22Rv1 (cell line): ENCODE results near the gene TP53I11.

Source experiments
- CTCF ChIP-seq: fragments of 450-650 bp; IDR thresholded peaks from 2 replicates; pipeline ENCODE4 v1.5.1; 2017; ENCODE audit warnings: mild to moderate bottlenecking
- ZFX ChIP-seq: fragments of 450-650 bp; IDR thresholded peaks from 2 replicates; pipeline ENCODE4 v1.6.1; 2017; ENCODE audit warnings: antibody characterized with exemption, borderline replicate concordance

DNA sequence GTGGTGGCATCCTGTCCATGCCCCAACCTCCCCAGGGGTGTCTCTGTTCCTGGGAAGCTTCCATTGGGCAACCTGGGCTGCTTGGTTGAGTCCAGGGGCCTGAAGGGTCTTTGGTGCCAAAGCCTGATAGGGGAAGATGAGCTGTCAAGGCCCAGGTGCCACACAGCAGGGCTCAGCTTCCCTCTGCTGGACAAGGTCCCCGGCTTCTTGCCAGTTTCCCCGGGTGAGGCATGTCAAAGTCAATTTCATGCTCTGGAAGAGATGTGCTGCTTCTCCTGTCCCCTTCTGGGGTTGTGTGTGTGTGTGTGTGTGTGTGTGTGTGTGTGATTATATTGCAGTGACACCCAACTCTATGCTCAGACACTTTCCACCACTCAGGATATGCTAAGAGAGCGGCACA lies 26.9 kb downstream of the TP53I11 start:
- TF ChIP-seq CTCF, result no peak
- no peak for TF ChIP-seq ZFX
